A673 (cell line): ENCODE measurements around the gene PREX1.

Source experiments
- CTCF ChIP-seq: fragments of 300-800, 200-600 bp; sonication (generic); conservative IDR thresholded peaks from 2 replicates; pipeline ENCODE4 v1.5.1; 2017; ENCODE audit warnings: low read depth, mild to moderate bottlenecking, antibody characterized with exemption, low read length, moderate library complexity, mixed read lengths
- EZH2 ChIP-seq: fragments of 200-600 bp; sonication (generic); IDR thresholded peaks from 2 replicates; pipeline ENCODE4 v1.6.1; 2017; ENCODE audit warnings: borderline replicate concordance, low read depth, mild to moderate bottlenecking, mixed read lengths, antibody characterized with exemption, low read length; ENCODE audit not compliant: poor library complexity, severe bottlenecking

GRCh38 chr20:48788486-48789072 lies 39.2 kb downstream of the PREX1 start:
- no peak for TF ChIP-seq CTCF
- no peak for TF ChIP-seq EZH2
